ENCODE results near the gene OR52B6.

DNA sequence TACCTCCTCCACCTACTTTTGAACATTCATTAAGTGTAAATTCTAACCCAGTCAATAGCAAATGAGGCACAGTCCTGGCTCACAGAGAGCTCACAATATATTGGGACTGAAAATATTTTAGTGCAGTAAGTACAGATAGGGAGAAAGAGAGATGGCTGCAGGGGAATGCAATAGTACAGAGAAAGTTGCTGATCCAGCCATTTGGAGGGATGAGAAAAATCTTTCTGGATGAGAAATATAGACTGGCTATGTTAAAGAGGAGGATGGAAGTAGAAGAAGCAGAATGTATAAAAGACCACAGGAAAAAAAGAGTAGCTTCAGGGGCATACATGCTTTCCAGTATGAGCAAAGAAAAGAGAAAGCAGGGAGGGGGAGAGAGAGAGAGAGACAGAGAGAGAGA is 3.6 kb upstream of the OR52B6 start:
- TF ChIP-seq EZH2 (conservative IDR thresholded peaks at IDR 0.05; ENCODE audit: low read depth, low read length) (no peak), HOXA5 (CRISPR knock-in tag; IDR thresholded peaks at IDR 0.05) (no peak), THAP8 (CRISPR knock-in tag; IDR thresholded peaks at IDR 0.05; ENCODE audit: borderline replicate concordance) (no peak), MYC (CRISPR knock-in tag; IDR thresholded peaks at IDR 0.05; ENCODE audit: borderline replicate concordance) (no peak), GATA4 (IDR thresholded peaks at IDR 0.05; ENCODE audit: borderline replicate concordance, low read depth) (no peak), BRF2 (CRISPR knock-in tag; IDR thresholded peaks at IDR 0.05) (no peak)
- TF ChIP-seq, protein P1, sequence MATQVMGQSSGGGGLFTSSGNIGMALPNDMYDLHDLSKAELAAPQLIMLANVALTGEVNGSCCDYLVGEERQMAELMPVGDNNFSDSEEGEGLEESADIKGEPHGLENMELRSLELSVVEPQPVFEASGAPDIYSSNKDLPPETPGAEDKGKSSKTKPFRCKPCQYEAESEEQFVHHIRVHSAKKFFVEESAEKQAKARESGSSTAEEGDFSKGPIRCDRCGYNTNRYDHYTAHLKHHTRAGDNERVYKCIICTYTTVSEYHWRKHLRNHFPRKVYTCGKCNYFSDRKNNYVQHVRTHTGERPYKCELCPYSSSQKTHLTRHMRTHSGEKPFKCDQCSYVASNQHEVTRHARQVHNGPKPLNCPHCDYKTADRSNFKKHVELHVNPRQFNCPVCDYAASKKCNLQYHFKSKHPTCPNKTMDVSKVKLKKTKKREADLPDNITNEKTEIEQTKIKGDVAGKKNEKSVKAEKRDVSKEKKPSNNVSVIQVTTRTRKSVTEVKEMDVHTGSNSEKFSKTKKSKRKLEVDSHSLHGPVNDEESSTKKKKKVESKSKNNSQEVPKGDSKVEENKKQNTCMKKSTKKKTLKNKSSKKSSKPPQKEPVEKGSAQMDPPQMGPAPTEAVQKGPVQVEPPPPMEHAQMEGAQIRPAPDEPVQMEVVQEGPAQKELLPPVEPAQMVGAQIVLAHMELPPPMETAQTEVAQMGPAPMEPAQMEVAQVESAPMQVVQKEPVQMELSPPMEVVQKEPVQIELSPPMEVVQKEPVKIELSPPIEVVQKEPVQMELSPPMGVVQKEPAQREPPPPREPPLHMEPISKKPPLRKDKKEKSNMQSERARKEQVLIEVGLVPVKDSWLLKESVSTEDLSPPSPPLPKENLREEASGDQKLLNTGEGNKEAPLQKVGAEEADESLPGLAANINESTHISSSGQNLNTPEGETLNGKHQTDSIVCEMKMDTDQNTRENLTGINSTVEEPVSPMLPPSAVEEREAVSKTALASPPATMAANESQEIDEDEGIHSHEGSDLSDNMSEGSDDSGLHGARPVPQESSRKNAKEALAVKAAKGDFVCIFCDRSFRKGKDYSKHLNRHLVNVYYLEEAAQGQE (IDR thresholded peaks at IDR 0.05; ENCODE audit: borderline replicate concordance in 1 of 2, low read depth in 1 of 2, low read length in 2 of 2), result no peak
- TF ChIP-seq, protein P2, sequence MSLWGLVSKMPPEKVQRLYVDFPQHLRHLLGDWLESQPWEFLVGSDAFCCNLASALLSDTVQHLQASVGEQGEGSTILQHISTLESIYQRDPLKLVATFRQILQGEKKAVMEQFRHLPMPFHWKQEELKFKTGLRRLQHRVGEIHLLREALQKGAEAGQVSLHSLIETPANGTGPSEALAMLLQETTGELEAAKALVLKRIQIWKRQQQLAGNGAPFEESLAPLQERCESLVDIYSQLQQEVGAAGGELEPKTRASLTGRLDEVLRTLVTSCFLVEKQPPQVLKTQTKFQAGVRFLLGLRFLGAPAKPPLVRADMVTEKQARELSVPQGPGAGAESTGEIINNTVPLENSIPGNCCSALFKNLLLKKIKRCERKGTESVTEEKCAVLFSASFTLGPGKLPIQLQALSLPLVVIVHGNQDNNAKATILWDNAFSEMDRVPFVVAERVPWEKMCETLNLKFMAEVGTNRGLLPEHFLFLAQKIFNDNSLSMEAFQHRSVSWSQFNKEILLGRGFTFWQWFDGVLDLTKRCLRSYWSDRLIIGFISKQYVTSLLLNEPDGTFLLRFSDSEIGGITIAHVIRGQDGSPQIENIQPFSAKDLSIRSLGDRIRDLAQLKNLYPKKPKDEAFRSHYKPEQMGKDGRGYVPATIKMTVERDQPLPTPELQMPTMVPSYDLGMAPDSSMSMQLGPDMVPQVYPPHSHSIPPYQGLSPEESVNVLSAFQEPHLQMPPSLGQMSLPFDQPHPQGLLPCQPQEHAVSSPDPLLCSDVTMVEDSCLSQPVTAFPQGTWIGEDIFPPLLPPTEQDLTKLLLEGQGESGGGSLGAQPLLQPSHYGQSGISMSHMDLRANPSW (CRISPR knock-in tag; IDR thresholded peaks at IDR 0.05; ENCODE audit: borderline replicate concordance), result no peak
